H1 (cell line): ENCODE results near the gene RAB21.

Experiments
- CHD1 ChIP-seq: IDR thresholded peaks from 2 replicates; pipeline ENCODE4 v1.6.1; 2012; ENCODE audit warnings: low read depth, low read length, improper control_type of control experiment
- CHD2 ChIP-seq: IDR thresholded peaks from 2 replicates; pipeline ENCODE4 v1.6.1; 2012; ENCODE audit warnings: low read length, improper control_type of control experiment
- EP300 ChIP-seq, 2 experiments: IDR thresholded peaks; 1 replicate in 1 of 2; 2 replicates in 1 of 2; pipeline ENCODE4 v1.6.1; 2011 to 2012; ENCODE audit warnings: low read depth in 2 of 2, low read length in 2 of 2, mild to moderate bottlenecking in 2 of 2, borderline replicate concordance in 1 of 2, inconsistent platforms in 1 of 2, moderate library complexity in 1 of 2
- EZH2 ChIP-seq: fragments of 200-600 bp; sonication (generic); IDR thresholded peaks from 2 replicates; pipeline ENCODE4 v1.7.1; 2012; ENCODE audit warnings: low read depth, mild to moderate bottlenecking, moderate library complexity, low read length, inconsistent platforms; ENCODE audit not compliant: severe bottlenecking
- JUN ChIP-seq: IDR thresholded peaks from 2 replicates; pipeline ENCODE4 v1.6.1; 2011; ENCODE audit warnings: low read depth, mild to moderate bottlenecking, improper control_type of control experiment, low read length
- POLR2A ChIP-seq, 2 experiments: IDR thresholded peaks; 1 replicate in 1 of 2; 2 replicates in 1 of 2; pipeline ENCODE4 v1.6.1; 2011; ENCODE audit warnings: low read depth in 2 of 2, low read length in 2 of 2, mild to moderate bottlenecking in 2 of 2; ENCODE audit errors: control extremely low read depth in 1 of 2
- RFX5 ChIP-seq: IDR thresholded peaks from 2 replicates; pipeline ENCODE4 v1.6.1; 2011; ENCODE audit warnings: low read depth, low read length, improper control_type of control experiment, borderline replicate concordance
- TAF1 ChIP-seq: IDR thresholded peaks from 2 replicates; pipeline ENCODE4 v1.6.1; 2011; ENCODE audit warnings: mild to moderate bottlenecking, low read depth, low read length
- TCF12 ChIP-seq: IDR thresholded peaks from 2 replicates; pipeline ENCODE4 v1.6.1; 2011; ENCODE audit warnings: low read depth, mild to moderate bottlenecking, low read length
- ZNF274 ChIP-seq: IDR thresholded peaks from 2 replicates; pipeline ENCODE4 v1.7.0; 2012; ENCODE audit warnings: low read length, borderline replicate concordance; ENCODE audit errors: extremely low read depth
- TF ChIP-seq, protein P1 (sequence below), 3 experiments: IDR thresholded peaks; 1 replicate in 2 of 3; 2 replicates in 1 of 3; pipeline versions ENCODE4 v1.5.1 to v1.6.1; 2011; ENCODE audit warnings: low read length in 3 of 3, mild to moderate bottlenecking in 3 of 3, inconsistent platforms in 2 of 3, low read depth in 1 of 3, moderate library complexity in 1 of 3; ENCODE audit not compliant: insufficient read depth in 1 of 3; ENCODE audit errors: control extremely low read depth in 1 of 3
- TF ChIP-seq, protein P2 (sequence below): IDR thresholded peaks from 2 replicates; pipeline ENCODE4 v1.6.1; 2012; ENCODE audit warnings: inconsistent platforms

DNA sequence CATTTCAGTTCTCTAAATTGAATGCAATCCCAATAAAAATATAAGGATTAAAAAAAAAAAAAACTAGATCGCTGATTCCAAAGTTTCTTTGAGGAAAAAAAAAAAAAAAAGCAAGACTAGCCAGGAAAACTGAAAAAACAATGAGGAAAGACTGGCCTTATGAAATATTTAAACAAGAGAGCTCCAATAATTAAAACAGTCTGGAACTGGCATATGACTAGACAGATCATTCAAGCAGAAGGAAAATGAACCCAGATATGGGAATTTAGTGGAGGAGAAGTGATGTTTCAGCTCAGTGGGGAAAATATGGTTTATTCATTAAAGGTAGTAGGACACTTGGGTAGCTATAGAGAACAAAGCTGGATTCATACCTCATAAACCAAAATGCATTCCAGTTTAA is 42.9 kb downstream of the RAB21 start:
- TF ChIP-seq TAF1 (no peak), EZH2 (no peak), JUN (no peak), ZNF274 (no peak), TCF12 (no peak), RFX5 (no peak), CHD2 (no peak), CHD1 (no peak), EP300 (IDR thresholded peaks at IDR 0.05; ENCODE audit: borderline replicate concordance in 1 of 2, low read depth in 2 of 2, low read length in 2 of 2) (no peak), POLR2A (IDR thresholded peaks at IDR 0.05; ENCODE audit: control extremely low read depth in 1 of 2, low read depth in 2 of 2, low read length in 2 of 2) (no peak)
- TF ChIP-seq, protein P1, sequence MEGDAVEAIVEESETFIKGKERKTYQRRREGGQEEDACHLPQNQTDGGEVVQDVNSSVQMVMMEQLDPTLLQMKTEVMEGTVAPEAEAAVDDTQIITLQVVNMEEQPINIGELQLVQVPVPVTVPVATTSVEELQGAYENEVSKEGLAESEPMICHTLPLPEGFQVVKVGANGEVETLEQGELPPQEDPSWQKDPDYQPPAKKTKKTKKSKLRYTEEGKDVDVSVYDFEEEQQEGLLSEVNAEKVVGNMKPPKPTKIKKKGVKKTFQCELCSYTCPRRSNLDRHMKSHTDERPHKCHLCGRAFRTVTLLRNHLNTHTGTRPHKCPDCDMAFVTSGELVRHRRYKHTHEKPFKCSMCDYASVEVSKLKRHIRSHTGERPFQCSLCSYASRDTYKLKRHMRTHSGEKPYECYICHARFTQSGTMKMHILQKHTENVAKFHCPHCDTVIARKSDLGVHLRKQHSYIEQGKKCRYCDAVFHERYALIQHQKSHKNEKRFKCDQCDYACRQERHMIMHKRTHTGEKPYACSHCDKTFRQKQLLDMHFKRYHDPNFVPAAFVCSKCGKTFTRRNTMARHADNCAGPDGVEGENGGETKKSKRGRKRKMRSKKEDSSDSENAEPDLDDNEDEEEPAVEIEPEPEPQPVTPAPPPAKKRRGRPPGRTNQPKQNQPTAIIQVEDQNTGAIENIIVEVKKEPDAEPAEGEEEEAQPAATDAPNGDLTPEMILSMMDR (IDR thresholded peaks at IDR 0.05; ENCODE audit: control extremely low read depth in 1 of 3, insufficient read depth in 1 of 3, low read depth in 1 of 3, low read length in 3 of 3), result no peak
- TF ChIP-seq, protein P2, sequence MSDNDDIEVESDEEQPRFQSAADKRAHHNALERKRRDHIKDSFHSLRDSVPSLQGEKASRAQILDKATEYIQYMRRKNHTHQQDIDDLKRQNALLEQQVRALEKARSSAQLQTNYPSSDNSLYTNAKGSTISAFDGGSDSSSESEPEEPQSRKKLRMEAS, result no peak
